ENCODE measurements around the gene PCDH15. TPM values are rescaled to one million over a fixed set of nuclear protein-coding genes. Genes with fewer than 3 reads are reported as not detected.

Gene PCDH15
- total RNA-seq, 1 donor from 2014 or later = 3.2 TPM

- no peak overlapping the region for H3K27ac ChIP-seq
- no peak overlapping the region for H3K4me3 ChIP-seq
- no peaks in the 10 kb centered on the region for H3K9me3 ChIP-seq
- H3K27me3 ChIP-seq = no peaks in the 10 kb centered on the region
- intact Hi-C loops (cut with DNase I) = no loop called here
- TF ChIP-seq CTCF (IDR thresholded peaks at IDR 0.05) = no peak
- H3K36me3 ChIP-seq = no peaks in the 10 kb centered on the region
- ATAC-seq = no peak
- no peak for DNase-seq
- no peaks in the 10 kb centered on the region for H3K4me1 ChIP-seq
Measured at GRCh38 chr10:54096892-54097291, 704.1 kb downstream of the PCDH15 start.

DNA sequence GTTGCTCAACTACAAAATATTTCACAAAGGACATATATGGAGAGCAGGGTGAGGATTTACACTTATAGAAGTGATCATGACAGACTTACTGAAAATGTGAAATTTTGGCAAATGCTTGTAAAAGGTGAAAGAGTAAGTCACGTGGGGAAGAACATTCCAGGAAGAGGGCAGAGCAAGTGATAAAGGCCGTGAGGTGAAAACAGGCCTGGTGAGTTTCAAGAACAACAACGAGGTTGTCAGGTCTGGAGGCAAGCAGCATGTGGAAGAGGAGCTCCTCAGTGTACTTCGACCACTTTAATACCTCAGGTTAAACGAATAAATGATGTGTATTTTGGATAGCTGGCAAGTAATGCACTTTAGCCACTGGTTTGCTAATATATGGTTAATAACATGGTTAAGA is 706.7 kb downstream of the PCDH15 start:
- no peaks in the 10 kb centered on the region for H3K4me1 ChIP-seq
- H3K9me3 ChIP-seq = no peaks in the 10 kb centered on the region
- DNase-seq = no peak
- TF ChIP-seq CTCF (IDR thresholded peaks at IDR 0.05) = no peak
- H3K27me3 ChIP-seq = no peaks in the 10 kb centered on the region
- no peak overlapping the region for H3K27ac ChIP-seq
- no peak overlapping the region for H3K4me3 ChIP-seq
- no peaks in the 10 kb centered on the region for H3K36me3 ChIP-seq
- no peak for ATAC-seq
- intact Hi-C loops (cut with DNase I) = no loop called here

- no peak for ATAC-seq
- H3K9me3 ChIP-seq = no peaks in the 10 kb centered on the region
- no peak overlapping the region for H3K27ac ChIP-seq
- no peaks in the 10 kb centered on the region for H3K27me3 ChIP-seq
- no peak for TF ChIP-seq CTCF (IDR thresholded peaks at IDR 0.05)
- no peaks in the 10 kb centered on the region for H3K4me1 ChIP-seq
- no peak for DNase-seq
- intact Hi-C loops (cut with DNase I) = no loop called here
- H3K36me3 ChIP-seq = no peaks in the 10 kb centered on the region
- no peak overlapping the region for H3K4me3 ChIP-seq
Measured at GRCh38 chr10:54091237-54091636, 709.8 kb downstream of the PCDH15 start.

- ATAC-seq (no peak), DNase-seq (no peak)
- Histone ChIP-seq H3K36me3 (no peaks in the 10 kb centered on the region), H3K4me1 (no peaks in the 10 kb centered on the region), H3K27ac (no peak overlapping the region), H3K4me3 (no peak overlapping the region), H3K9me3 (no peaks in the 10 kb centered on the region), H3K27me3 (no peaks in the 10 kb centered on the region)
- no peak for TF ChIP-seq CTCF (IDR thresholded peaks at IDR 0.05)
- intact Hi-C loops (cut with DNase I) = no loop called here
Measured at GRCh38 chr10:54081950-54082349, 719.1 kb downstream of the PCDH15 start.

- no peak for TF ChIP-seq CTCF (IDR thresholded peaks at IDR 0.05)
- ATAC-seq (no peak), DNase-seq (no peak)
- Histone ChIP-seq H3K4me3 (no peak overlapping the region), H3K9me3 (no peaks in the 10 kb centered on the region), H3K27me3 (no peaks in the 10 kb centered on the region), H3K4me1 (no peaks in the 10 kb centered on the region), H3K27ac (no peak overlapping the region), H3K36me3 (no peaks in the 10 kb centered on the region)
- intact Hi-C loops (cut with DNase I) = no loop called here
Measured at GRCh38 chr10:54067361-54067760, 733.7 kb downstream of the PCDH15 start.

DNA sequence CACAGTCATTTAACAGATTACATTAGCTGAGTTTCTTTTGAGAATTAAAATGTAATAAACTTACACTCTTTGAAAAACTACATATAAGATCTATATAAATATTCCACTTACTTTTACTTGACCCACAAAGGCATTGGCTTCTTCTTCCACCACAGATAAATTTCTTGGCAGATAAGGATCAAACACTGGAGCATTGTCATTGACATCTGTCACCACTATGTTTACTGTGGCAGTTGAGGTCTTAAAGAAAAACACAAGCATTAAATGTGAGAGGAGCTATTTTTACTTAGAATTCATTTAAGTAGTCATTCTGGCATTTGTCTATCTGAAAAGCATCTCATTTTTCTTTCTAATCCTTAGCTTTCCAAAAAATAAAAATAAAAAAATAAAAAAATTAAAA is 734.4 kb downstream of the PCDH15 start:
- TF ChIP-seq CTCF (IDR thresholded peaks at IDR 0.05) = no peak

More for the DNA sequence above, 734.4 kb downstream of the PCDH15 start:
- no peaks in the 10 kb centered on the region for H3K9me3 ChIP-seq
- H3K36me3 ChIP-seq = no peaks in the 10 kb centered on the region
- no peaks in the 10 kb centered on the region for H3K4me1 ChIP-seq
- no peak overlapping the region for H3K4me3 ChIP-seq
- no peak for ATAC-seq
- H3K27me3 ChIP-seq = no peaks in the 10 kb centered on the region
- intact Hi-C loops (cut with DNase I) = no loop called here
- DNase-seq = no peak
- H3K27ac ChIP-seq = no peak overlapping the region
